Measurements from ENCODE around the gene GAL3ST1. TPM values are rescaled to one million over a fixed set of nuclear protein-coding genes. Genes with fewer than 3 reads are reported as not detected.
A peak's percentile ranks its signal among the peaks of the same experiment; 100 is the strongest.

GAL3ST1 gene
- total and polyA plus RNA-seq, 8 donors = 2.2 to 8.5 (median 4.2) TPM

DNA sequence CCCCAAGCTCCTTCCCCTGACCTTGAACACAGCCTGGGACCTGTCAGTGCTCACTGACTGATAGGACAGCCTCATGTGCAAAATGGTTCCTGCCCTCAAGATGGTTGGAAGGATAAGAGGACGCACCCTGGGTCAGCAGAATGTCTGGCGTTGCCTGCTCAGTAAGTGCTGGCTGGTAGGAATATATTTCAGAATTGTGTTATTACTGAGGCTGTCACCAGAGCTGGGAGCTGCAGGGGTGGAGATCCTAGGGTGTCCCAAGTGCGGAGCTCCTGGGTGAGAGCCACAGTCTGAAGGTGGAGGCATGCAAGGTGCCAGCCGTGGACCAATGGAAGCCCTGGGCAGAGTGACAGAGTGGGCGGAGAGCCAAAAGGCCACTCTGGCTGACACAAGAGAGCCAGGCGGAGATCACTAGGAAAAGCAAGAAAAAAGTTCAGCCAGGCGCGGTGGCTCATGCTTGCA lies 67.9 kb downstream of the GAL3ST1 start:
- 58 to 67% methylated on average over 8 of the region's 8 CpGs for WGBS, 2 donors
- ATAC-seq (peak in 2 of 4 donors; percentile 18 to 42), DNase-seq (peak in 1 of 6 donors; percentile 24), FAIRE-seq (no peak)
- intact Hi-C loops (cut with DNase I) = no loop called here
- H3K27me3 ChIP-seq = peaks cover 0 to 6% (median 0%) of the 10 kb centered on the region in 4 donors
- no peak overlapping the region for H3K27ac ChIP-seq
- no peak overlapping the region for H3K4me3 ChIP-seq
- no peaks in the 10 kb centered on the region for H3K36me3 ChIP-seq
- no peaks in the 10 kb centered on the region for H3K9me3 ChIP-seq
- TF ChIP-seq, protein P1, sequence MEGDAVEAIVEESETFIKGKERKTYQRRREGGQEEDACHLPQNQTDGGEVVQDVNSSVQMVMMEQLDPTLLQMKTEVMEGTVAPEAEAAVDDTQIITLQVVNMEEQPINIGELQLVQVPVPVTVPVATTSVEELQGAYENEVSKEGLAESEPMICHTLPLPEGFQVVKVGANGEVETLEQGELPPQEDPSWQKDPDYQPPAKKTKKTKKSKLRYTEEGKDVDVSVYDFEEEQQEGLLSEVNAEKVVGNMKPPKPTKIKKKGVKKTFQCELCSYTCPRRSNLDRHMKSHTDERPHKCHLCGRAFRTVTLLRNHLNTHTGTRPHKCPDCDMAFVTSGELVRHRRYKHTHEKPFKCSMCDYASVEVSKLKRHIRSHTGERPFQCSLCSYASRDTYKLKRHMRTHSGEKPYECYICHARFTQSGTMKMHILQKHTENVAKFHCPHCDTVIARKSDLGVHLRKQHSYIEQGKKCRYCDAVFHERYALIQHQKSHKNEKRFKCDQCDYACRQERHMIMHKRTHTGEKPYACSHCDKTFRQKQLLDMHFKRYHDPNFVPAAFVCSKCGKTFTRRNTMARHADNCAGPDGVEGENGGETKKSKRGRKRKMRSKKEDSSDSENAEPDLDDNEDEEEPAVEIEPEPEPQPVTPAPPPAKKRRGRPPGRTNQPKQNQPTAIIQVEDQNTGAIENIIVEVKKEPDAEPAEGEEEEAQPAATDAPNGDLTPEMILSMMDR (IDR thresholded peaks at IDR 0.05) = no peak
- H3K4me1 ChIP-seq = no peaks in the 10 kb centered on the region

Other genes with a start within 250 kb of the GAL3ST1 start
- gene TBC1D10A, start 247.7 kb downstream of the GAL3ST1 start, total RNA-seq = 10 to 100 TPM in 1 of 6 donors, 1 to 10 TPM in 5; 4.0 to 14.1 (median 7.4) TPM
- gene TBC1D10A, start 247.7 kb downstream of the GAL3ST1 start, polyA plus RNA-seq = 10 to 100 TPM; 12.4 to 19.4 TPM
- gene SF3A1, start 217.8 kb downstream of the GAL3ST1 start, total RNA-seq = 100 to 1,000 TPM in 1 of 6 donors, 10 to 100 TPM in 5; 77.2 to 102 (median 95.4) TPM
- gene SF3A1, start 217.8 kb downstream of the GAL3ST1 start, polyA plus RNA-seq = 10 to 100 TPM; 19.2 to 21.6 TPM
- 1 to 10 TPM; 1.1 to 2.6 (median 1.2) TPM for gene CCDC157, start 217.7 kb downstream of the GAL3ST1 start, total RNA-seq
- gene CCDC157, start 217.7 kb downstream of the GAL3ST1 start, polyA plus RNA-seq = 1 to 10 TPM; 5.3 to 8.2 TPM
- 10 to 100 TPM in 2 of 6 donors, 1 to 10 TPM in 4; 6.0 to 11.6 (median 8.9) TPM for gene RNF215, start 187.3 kb downstream of the GAL3ST1 start, total RNA-seq
- 10 to 100 TPM in 1 of 2 donors, 1 to 10 TPM in 1; 9.9 to 13.9 TPM for gene RNF215, start 187.3 kb downstream of the GAL3ST1 start, polyA plus RNA-seq
- 1 to 10 TPM; 2.6 to 6.6 (median 3.6) TPM for gene SEC14L2, start 177.6 kb downstream of the GAL3ST1 start, total RNA-seq
- gene SEC14L2, start 177.6 kb downstream of the GAL3ST1 start, polyA plus RNA-seq = 1 to 10 TPM; 3.6 to 5.1 TPM
- 10 to 100 TPM in 1 of 6 donors, 1 to 10 TPM in 5; 3.2 to 11.6 (median 8.0) TPM for gene MTFP1, start 148.9 kb downstream of the GAL3ST1 start, total RNA-seq
- gene MTFP1, start 148.9 kb downstream of the GAL3ST1 start, polyA plus RNA-seq = 10 to 100 TPM; 13.1 to 15.7 TPM
- gene SEC14L3, start 102.6 kb downstream of the GAL3ST1 start, total RNA-seq = not detected
- under 1 TPM in 1 of 2 donors, not detected in 1; 0.05 TPM for gene SEC14L3, start 102.6 kb downstream of the GAL3ST1 start, polyA plus RNA-seq
- gene SEC14L4, start 69.0 kb downstream of the GAL3ST1 start, total RNA-seq = 1 to 10 TPM in 1 of 6 donors, under 1 TPM in 2, not detected in 3; 0.12 to 1.4 (median 0.12) TPM
- gene SEC14L4, start 69.0 kb downstream of the GAL3ST1 start, polyA plus RNA-seq = under 1 TPM; 0.33 to 0.46 TPM
- gene SEC14L6, start 27.9 kb downstream of the GAL3ST1 start, total RNA-seq = 1 to 10 TPM in 5 of 6 donors, under 1 TPM in 1; 0.51 to 3.9 (median 2.3) TPM
- 1 to 10 TPM; 3.0 to 6.0 TPM for gene SEC14L6, start 27.9 kb downstream of the GAL3ST1 start, polyA plus RNA-seq
- gene PES1, start 17.2 kb upstream of the GAL3ST1 start, total RNA-seq = 10 to 100 TPM; 33.8 to 66.9 (median 36.7) TPM
- gene PES1, start 17.2 kb upstream of the GAL3ST1 start, polyA plus RNA-seq = 10 to 100 TPM; 54.1 to 55.8 TPM
- gene TCN2, start 32.5 kb upstream of the GAL3ST1 start, total RNA-seq = 10 to 100 TPM in 1 of 6 donors, 1 to 10 TPM in 5; 3.6 to 10.0 (median 5.9) TPM
- 1 to 10 TPM; 5.4 to 6.8 TPM for gene TCN2, start 32.5 kb upstream of the GAL3ST1 start, polyA plus RNA-seq
- 1 to 10 TPM in 5 of 6 donors, under 1 TPM in 1; 0.90 to 1.7 (median 1.3) TPM for gene SLC35E4, start 61.1 kb upstream of the GAL3ST1 start, total RNA-seq
- gene SLC35E4, start 61.1 kb upstream of the GAL3ST1 start, polyA plus RNA-seq = 1 to 10 TPM; 1.0 to 1.1 TPM
- 1 to 10 TPM; 2.2 to 6.5 (median 3.4) TPM for gene DUSP18, start 93.2 kb upstream of the GAL3ST1 start, total RNA-seq
- 1 to 10 TPM; 2.2 to 2.5 TPM for gene DUSP18, start 93.2 kb upstream of the GAL3ST1 start, polyA plus RNA-seq
- gene OSBP2, start 120.2 kb upstream of the GAL3ST1 start, total RNA-seq = 1 to 10 TPM; 2.3 to 3.3 (median 2.6) TPM
- gene OSBP2, start 120.2 kb upstream of the GAL3ST1 start, polyA plus RNA-seq = 1 to 10 TPM; 1.9 to 2.9 TPM

Data from pancreas (tissue), 10 donors.